Stimulated activated CD8-positive, alpha-beta memory T cell treated with anti-CD3 and anti-CD28 coated beads, Interleukin-2, amount 100 ng/mL, for 1 hour (primary cell): Measurements from ENCODE around the gene PCDHA11.

Experiments used
- DNase-seq, 2 donors: peaks; one replicate each; pipeline ENCODE4 v3.0.0-alpha.2; 2020; ENCODE audit warnings: low read depth in 2 of 2

Gene PCDHA11

DNA sequence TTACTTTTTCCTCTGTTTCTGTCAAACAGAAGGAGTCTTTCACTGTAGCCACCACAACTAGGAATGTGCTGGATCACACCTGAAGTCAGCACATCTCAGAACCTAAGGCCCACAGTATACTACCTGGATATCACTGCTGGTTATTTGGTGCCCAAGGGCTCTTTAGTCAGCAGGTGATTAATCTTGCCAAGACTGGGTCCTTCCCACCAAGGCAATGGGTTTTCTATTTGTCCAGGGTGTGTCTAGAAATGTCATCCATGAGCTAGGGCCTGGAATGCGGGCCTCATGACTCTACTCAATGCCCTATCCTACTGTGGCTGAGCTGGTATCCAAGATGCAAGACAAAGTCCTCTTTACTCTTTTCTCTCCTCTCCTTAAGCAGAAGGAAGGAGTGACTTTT is 47.6 kb downstream of the PCDHA11 start:
- DNase-seq: no peak
